GM12892 (cell line): ENCODE measurements around the gene TCF7L1.
"Not testable (repeated sequence)": the region's sequence is repeated elsewhere in the genome, so short reads cannot be mapped to it uniquely, and the experiment has no call there.

ENCODE experiments used
- DNase-seq: peaks from one replicate; pipeline ENCODE4 v3.0.0; 2011; ENCODE audit not compliant: insufficient read length
- FAIRE-seq: peaks from 2 replicates; lab custom pipeline; 2011; peaks lifted over from hg19 to GRCh38; lab: Jason Lieb, UNC
- POLR2A ChIP-seq: IDR thresholded peaks from 2 replicates; pipeline ENCODE4 v1.6.1; 2011; ENCODE audit warnings: low read depth, low read length, control low read depth
- POLR2AphosphoS5 ChIP-seq: IDR thresholded peaks from 2 replicates; pipeline ENCODE4 v1.6.1; 2011; ENCODE audit warnings: low read depth, low read length, control low read depth
- TAF1 ChIP-seq: IDR thresholded peaks from 2 replicates; pipeline ENCODE4 v1.6.1; 2011; ENCODE audit warnings: low read depth, mild to moderate bottlenecking, control low read depth, low read length, borderline replicate concordance

TCF7L1 gene

DNA sequence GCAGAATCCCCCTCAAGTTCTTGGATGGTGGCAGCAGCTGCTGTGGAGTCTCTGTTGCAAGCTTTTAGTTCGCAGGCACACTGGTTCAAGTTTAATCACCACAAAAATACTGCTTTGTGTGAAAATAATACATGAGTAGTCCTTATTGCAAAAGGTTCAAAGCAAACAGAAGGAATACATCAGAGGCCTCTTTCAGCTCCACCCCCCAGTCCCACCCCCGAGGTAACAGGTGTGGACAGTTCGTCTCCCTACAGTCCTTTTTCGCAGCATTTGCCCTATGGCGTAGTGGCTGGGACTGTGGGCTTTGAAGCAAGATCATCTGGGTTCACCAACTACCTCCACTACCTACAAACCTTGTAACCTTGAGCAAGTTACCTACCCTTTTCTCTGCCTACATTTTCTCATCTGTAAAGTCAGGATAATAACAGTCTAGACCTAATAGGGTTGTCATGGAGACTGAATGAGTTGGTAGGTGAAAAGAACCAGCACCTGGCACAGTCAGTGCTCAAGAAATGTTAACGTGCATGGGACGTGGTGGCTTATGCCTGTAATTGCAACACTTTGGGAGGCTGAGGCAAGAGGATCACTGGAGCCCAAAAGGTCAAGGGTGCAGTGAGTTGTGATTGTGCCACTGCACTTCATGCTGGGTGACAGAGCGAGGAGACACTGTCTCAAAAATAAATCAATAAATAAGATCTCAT is 61.7 kb downstream of the TCF7L1 start:
- TF ChIP-seq POLR2A (no peak), TAF1 (no peak), POLR2AphosphoS5 (no peak)
- DNase-seq: no peak
- no peak for FAIRE-seq

DNA sequence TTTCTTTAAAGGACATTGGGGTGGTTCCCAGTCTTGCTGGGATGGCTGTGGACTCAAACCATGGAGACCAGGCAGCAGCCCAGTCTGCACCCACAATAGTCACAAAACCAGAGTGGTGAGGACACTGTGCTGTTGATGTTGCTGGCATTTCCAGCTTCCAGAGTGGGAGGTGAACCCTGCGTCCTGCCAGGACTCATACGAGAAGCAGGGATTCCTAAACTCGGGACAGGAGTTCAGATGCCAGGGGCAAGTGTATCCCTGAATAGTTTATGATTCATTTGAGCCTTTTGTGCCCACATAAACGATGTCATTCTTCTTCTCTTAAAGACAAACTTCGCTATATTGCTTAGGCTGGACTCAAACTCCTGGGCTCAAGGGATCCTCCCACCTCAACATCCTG is 62.8 kb downstream of the TCF7L1 start:
- DNase-seq (no peak), FAIRE-seq (no peak)
- no peak for TF ChIP-seq POLR2AphosphoS5
- TF ChIP-seq POLR2A: no peak
- TF ChIP-seq TAF1: no peak

DNA sequence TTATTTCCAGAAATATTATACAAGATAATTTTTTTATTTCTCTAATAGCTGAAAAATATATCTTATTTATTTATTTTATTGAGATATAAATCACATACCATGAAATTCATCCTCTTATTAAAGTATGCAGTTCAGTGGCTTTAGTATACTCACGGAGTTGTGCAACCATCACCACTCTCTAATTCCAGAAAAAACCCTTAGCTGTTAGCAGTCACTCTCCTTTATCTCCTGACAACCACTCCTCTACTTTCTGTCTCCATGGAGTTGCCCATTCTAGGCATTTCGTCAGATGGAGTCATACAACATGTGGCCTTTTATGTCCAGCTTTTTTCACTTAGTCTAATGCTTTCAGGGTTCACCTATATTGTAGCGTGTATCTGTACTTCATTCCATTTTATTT is 66.5 kb downstream of the TCF7L1 start:
- TF ChIP-seq POLR2A (no peak), POLR2AphosphoS5 (no peak), TAF1 (no peak)
- no peak for FAIRE-seq
- no peak for DNase-seq

DNA sequence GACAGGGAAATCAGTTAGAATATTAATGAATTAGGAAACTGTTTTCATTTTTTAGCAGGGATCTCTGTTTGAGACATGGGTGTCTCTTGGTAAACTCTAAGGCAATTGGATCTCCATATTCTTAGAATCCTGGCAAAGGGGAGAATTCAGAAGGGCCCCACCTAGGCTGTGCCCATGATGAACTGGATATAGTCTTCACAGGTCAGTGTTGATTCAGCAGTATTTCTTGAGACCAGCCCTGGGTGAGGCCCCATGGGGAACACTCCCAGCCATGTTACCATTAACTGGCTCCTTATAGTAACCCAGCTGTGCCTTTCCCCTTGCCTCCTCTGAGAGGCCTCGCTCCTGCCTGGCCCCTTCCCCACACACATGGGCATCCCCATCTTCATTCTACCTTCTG is 76.7 kb downstream of the TCF7L1 start:
- TF ChIP-seq TAF1 (no peak), POLR2AphosphoS5 (no peak), POLR2A (no peak)
- DNase-seq (no peak), FAIRE-seq (no peak)

DNA sequence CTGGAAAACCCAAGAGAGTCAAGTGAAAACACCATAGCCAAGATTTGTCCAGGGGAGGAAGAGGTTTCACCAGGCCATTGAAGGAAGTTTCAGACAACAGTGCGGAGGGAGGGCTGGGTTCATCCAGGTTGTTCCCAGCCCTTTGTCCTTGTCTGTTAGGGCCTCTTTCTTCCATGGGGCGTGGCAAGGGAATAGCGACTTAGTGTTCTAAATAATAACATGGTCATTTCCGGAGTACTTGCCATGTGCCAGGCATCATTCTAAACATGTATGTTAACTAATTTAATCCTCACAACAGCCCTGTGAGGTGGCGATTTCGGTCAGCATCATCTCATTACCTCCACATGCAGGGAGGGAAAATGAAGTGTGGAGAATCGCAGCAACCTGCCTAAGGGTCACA is 77.3 kb downstream of the TCF7L1 start:
- FAIRE-seq: no peak
- TF ChIP-seq TAF1 (no peak), POLR2AphosphoS5 (no peak), POLR2A (no peak)
- no peak for DNase-seq

DNA sequence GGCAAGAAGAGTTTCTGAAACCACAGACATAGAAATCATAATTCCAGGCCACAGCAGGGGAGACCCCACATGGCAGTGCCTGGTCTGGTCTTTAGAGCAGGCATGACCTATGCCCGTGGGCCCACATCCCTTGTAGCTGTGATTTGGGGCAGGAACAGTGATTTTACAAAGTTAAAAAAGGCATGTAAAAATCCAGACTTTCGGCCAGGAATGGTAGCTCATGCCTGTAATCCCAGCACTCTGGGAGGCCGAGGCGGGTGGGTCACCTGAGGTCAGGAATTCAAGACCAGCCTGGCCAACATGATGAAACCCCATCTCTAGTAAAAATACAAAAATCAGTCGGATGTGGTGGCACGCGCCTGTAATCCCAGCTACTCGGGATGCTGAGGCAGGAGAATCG is 78.4 kb downstream of the TCF7L1 start:
- FAIRE-seq, DNase-seq: not testable (repeated sequence)

DNA sequence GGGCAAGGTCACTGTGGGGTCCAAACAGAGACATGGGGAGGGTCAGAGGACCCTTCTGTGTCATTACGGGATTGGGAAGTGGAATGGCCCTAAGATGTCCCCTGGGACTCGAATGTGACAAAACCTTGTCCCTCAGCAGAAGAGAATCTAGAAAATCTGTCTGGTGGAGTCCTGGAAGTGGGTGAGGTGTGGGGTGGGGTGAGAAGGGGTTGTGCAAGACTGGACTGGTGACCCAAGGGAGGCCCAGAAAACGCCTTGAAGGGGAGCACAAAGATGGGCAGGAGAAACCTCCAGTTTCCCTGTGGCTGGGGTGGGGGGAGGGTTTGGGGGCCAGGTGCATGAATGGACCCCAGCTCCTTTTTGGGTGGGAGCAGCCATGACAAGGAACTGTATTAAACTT is 79.6 kb downstream of the TCF7L1 start:
- DNase-seq: no peak
- TF ChIP-seq TAF1 (no peak), POLR2A (no peak), POLR2AphosphoS5 (no peak)
- no peak for FAIRE-seq

DNA sequence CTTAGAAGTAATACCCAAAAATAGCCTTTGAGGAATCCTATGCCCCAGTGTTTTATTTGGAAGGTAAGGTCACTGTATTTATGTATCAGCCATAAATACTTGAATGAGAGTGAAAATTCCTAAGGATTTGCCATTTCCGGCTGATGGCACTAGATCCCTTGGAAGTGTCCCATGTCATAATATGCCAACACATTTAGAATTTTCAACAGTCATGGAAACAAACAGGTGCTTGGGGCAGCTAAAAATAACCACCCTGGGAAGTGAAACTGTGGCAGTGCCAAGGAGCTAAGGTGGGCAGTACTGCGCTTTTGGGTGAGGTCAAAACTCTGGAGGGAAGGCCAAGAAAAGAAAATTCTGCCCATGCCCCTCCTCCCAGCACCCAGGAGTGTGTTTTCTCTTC is 80.2 kb downstream of the TCF7L1 start:
- DNase-seq: no peak
- no peak for FAIRE-seq
- TF ChIP-seq POLR2A (no peak), POLR2AphosphoS5 (no peak), TAF1 (no peak)

DNA sequence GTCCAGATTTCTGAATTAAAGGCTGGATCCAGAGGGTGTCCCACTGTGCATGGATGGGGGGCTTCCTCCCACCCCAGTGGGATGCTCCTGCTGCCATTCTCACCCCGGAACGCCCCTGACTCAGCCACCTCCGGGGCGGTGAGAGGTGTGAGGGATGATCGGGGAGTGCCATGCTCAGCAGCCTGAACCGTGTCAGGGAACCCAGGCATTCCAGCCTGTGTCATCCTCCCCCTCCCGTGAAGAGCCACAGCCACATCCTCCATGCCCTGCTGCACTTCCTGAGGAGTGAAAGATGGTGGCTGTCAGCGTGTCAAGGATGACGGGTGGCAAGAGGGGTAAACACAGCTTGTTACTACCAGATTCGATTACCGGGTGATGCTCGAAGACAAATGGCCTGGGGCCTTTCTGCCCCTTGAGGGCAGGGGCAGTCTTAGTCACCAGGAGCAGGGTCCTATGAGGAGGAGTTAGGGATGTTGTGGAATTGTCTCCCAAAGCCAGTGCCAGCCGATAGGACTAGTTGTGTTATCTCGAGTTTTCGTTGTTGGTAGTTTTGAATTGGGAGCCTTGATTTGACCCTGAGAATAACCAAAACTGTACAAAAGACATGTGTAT is 80.8 kb downstream of the TCF7L1 start:
- no peak for DNase-seq
- TF ChIP-seq POLR2AphosphoS5 (no peak), POLR2A (no peak), TAF1 (no peak)
- no peak for FAIRE-seq

DNA sequence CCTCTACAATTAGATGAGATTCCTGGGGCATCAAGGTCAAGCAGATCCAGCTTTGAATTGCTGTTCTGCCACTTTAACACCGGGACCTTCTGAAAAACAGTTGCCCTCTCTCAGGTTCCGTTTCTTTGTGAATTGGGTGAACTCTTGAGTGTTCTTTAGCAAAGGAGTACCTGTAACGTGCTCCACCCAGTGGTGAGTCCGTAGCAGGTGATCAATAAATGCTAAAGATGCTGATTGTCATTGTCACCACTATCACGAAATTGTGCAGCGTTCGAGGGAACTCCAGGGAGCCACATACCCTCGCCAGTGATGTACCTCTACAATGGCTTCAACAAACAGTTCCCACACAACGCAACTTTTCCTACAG is 81.9 kb downstream of the TCF7L1 start:
- no peak for TF ChIP-seq POLR2AphosphoS5
- TF ChIP-seq TAF1: no peak
- no peak for TF ChIP-seq POLR2A
- no peak for FAIRE-seq
- no peak for DNase-seq

DNA sequence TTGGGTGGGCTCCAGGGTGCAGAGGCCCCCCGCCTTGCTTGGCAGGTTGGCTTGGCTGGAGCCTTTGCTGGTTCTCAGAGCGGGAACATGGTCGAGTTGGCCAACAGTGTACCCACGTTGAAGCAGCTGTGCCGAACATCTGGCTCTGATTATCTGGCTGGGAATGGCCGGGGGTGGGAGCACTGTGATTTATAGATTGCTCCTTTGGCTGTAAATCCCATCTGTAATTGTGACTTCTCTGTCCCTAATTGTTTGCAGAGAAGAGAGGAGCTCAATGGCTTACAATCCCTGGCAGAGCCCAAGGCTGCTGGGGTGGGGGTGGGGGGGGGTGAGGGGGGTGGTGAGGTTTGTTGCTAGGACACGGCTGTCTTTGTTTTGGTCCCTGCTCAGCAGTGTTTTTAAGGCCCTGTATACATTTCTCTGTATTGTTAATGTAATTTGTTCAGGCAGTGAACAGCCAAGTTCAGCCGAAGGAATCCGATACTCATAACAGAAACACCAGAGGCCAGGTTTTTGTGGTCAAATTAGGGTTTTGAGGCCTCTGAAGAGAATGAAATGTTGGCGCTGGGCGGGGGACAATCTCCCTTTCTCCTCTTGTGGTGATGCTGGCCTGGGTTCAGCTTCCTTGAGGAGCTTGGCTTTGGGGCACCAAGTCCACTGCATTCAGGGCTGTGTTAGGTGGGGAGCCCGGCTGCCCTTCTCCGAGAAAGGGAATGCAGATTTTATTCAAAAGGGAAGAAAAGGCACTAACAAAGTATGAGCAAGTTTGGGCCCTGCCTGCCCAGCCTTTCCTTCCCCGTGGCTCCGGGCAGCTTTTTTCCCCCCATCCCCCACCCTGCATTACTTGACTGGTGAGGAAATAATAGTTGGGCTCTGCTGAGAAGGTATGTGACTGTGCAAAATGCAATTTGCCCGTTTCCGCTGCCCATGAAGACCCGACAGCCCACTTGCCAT is 82.5 kb downstream of the TCF7L1 start:
- FAIRE-seq (no peak), DNase-seq (no peak)
- no peak for TF ChIP-seq POLR2AphosphoS5
- TF ChIP-seq POLR2A: no peak
- no peak for TF ChIP-seq TAF1

DNA sequence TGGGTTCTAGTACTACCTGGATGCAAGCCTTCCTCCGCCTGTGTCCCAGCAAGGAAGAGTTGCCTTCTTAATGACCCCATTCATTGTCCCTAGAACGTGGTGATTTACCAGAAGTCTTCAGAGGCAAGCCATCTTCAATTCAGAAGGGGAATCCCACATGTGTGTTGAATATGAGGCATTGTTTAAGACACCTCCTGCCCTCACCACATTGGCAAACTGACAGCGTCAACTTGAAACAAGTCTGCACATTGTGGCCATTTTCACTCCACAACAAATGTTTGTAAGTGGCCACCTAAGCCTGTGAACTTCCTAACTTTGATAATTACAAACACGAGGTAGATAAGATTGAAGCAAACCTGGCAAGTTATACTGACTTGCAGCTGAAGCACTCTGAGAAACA is 83.7 kb downstream of the TCF7L1 start:
- TF ChIP-seq POLR2AphosphoS5: no peak
- TF ChIP-seq TAF1: no peak
- TF ChIP-seq POLR2A: no peak
- DNase-seq (no peak), FAIRE-seq (no peak)
